ENCODE data around the gene EFCAB8.

The EFCAB8 gene

GRCh38 chr20:32841174-32841573, 17.5 kb upstream of the EFCAB8 start:
- TF ChIP-seq POU6F1 (CRISPR knock-in tag; IDR thresholded peaks at IDR 0.05; ENCODE audit: borderline replicate concordance, low read depth) (no peak), ZNF70 (CRISPR knock-in tag; IDR thresholded peaks at IDR 0.05) (no peak), PATZ1 (CRISPR knock-in tag; IDR thresholded peaks at IDR 0.05; ENCODE audit: borderline replicate concordance) (no peak), TCF4 (CRISPR knock-in tag; IDR thresholded peaks at IDR 0.05; ENCODE audit: borderline replicate concordance) (no peak), ESRRG (CRISPR knock-in tag; IDR thresholded peaks at IDR 0.05) (no peak), TOX (CRISPR knock-in tag; IDR thresholded peaks at IDR 0.05; ENCODE audit: borderline replicate concordance) (no peak), ZNF8 (CRISPR knock-in tag; IDR thresholded peaks at IDR 0.05) (no peak)
- ATAC-seq, result no peak

GRCh38 chr20:32841632-32842031, 17.1 kb upstream of the EFCAB8 start:
- TF ChIP-seq TOX (CRISPR knock-in tag; IDR thresholded peaks at IDR 0.05; ENCODE audit: borderline replicate concordance) (no peak), ZFP3 (CRISPR knock-in tag; IDR thresholded peaks at IDR 0.05) (no peak), PPARA (CRISPR knock-in tag; IDR thresholded peaks at IDR 0.05; ENCODE audit: borderline replicate concordance) (no peak), CSRNP3 (CRISPR knock-in tag; IDR thresholded peaks at IDR 0.05) (no peak), SNAI2 (CRISPR knock-in tag; IDR thresholded peaks at IDR 0.05) (no peak), OSR1 (CRISPR knock-in tag; IDR thresholded peaks at IDR 0.05) (no peak), ZFP30 (CRISPR knock-in tag; IDR thresholded peaks at IDR 0.05) (no peak), CSDC2 (CRISPR knock-in tag; IDR thresholded peaks at IDR 0.05) (no peak), ARNTL (CRISPR knock-in tag; IDR thresholded peaks at IDR 0.05; ENCODE audit: borderline replicate concordance, low read depth) (no peak), ZNF70 (CRISPR knock-in tag; IDR thresholded peaks at IDR 0.05) (no peak), TCF4 (CRISPR knock-in tag; IDR thresholded peaks at IDR 0.05; ENCODE audit: borderline replicate concordance) (no peak)

GRCh38 chr20:32842688-32843524, 15.8 kb upstream of the EFCAB8 start:
- ATAC-seq, result no peak

More at GRCh38 chr20:32841632-32842031, 17.1 kb upstream of the EFCAB8 start:
- ATAC-seq, result no peak

GRCh38 chr20:32845786-32846185, 12.9 kb upstream of the EFCAB8 start:
- TF ChIP-seq ISL1 (CRISPR knock-in tag; IDR thresholded peaks at IDR 0.05) (no peak), ZFP30 (CRISPR knock-in tag; IDR thresholded peaks at IDR 0.05) (no peak), POU6F1 (CRISPR knock-in tag; IDR thresholded peaks at IDR 0.05; ENCODE audit: borderline replicate concordance, low read depth) (no peak), CSRNP3 (CRISPR knock-in tag; IDR thresholded peaks at IDR 0.05) (no peak), BACH2 (CRISPR knock-in tag; IDR thresholded peaks at IDR 0.05; ENCODE audit: borderline replicate concordance) (no peak), ARNTL (CRISPR knock-in tag; IDR thresholded peaks at IDR 0.05; ENCODE audit: borderline replicate concordance, low read depth) (no peak), TSHZ2 (CRISPR knock-in tag; IDR thresholded peaks at IDR 0.05) (no peak), SNAI2 (CRISPR knock-in tag; IDR thresholded peaks at IDR 0.05) (no peak), ZC3H10 (CRISPR knock-in tag; IDR thresholded peaks at IDR 0.05) (no peak)
- ATAC-seq, result no peak

More at GRCh38 chr20:32842688-32843524, 15.8 kb upstream of the EFCAB8 start:
- TF ChIP-seq BACH2 (CRISPR knock-in tag; IDR thresholded peaks at IDR 0.05; ENCODE audit: borderline replicate concordance) (no peak), PPARA (CRISPR knock-in tag; IDR thresholded peaks at IDR 0.05; ENCODE audit: borderline replicate concordance) (no peak), OSR1 (CRISPR knock-in tag; IDR thresholded peaks at IDR 0.05) (no peak)

Data from SK-N-SH treated with all-trans-retinoic acid at 6 μM for 48 hours (cell line).